K562 (cell line): Measurements from ENCODE around the gene MEST. TPM values are rescaled to one million over a fixed set of nuclear protein-coding genes. Genes with fewer than 3 reads are reported as not detected.

Experiments
- ATAC-seq: fragments of 200-7000 bp; cut with Tn5 transposase; 3 replicates; pipeline ENCODE4 v1.9.1; 2020; ENCODE audit warnings: moderate library complexity
- BruUV-seq: library from RNA; stranded (reverse); fragments of 400-500 nt; replicated peaks from 2 replicates; lab custom pipeline; 2021; lab: Mats Ljungman, UMichigan
- CTCF ChIA-PET: fragments of 300-600 bp; formaldehyde crosslinking; extraction: SDS; loops from one replicate; lab custom pipeline; 2021; ENCODE audit warnings: low intra/inter-chr PET ratio; lab: Yijun Ruan, JAX
- POLR2A ChIA-PET: fragments of 300-600, 350-650 bp; sonication (Branson Sonifier 250); formaldehyde crosslinking; extraction: SDS; loops from one replicate; lab custom pipeline; 2021; ENCODE audit warnings: antibody characterized with exemption, inconsistent platforms; lab: Yijun Ruan, JAX
- DNase-seq, 4 experiments: peaks; one replicate each; pipeline versions ENCODE4 v3.0.0 to v3.0.0-alpha.2; 2011 to 2018; ENCODE audit warnings: low spot score in 3 of 4, mixed read lengths in 3 of 4; ENCODE audit errors: extremely low read depth in 1 of 4
- FAIRE-seq: peaks from 2 replicates; lab custom pipeline; 2011; peaks lifted over from hg19 to GRCh38; lab: Jason Lieb, UNC
- H2AFZ ChIP-seq: 2 replicates; pipeline ENCODE4 v1.6.0; 2011; ENCODE audit warnings: low read depth, low read length, control low read depth, inconsistent platforms
- H3K27ac ChIP-seq: fragments of 200-600 bp; 3 replicates; pipeline ENCODE4 v1.8.0; 2011; ENCODE audit warnings: low read depth, mild to moderate bottlenecking, control low read depth, inconsistent platforms, low read length, moderate library complexity, mixed read lengths; ENCODE audit errors: extremely low read depth
- H3K27me3 ChIP-seq, 2 experiments: fragments of 300-600 bp in 1 of 2; 2 replicates in 1 of 2; 3 replicates in 1 of 2; pipeline versions ENCODE4 v1.6.0 to v1.8.0; 2011; ENCODE audit warnings: inconsistent platforms in 2 of 2, low read length in 2 of 2, mild to moderate bottlenecking in 1 of 2, mixed read lengths in 1 of 2, moderate library complexity in 1 of 2; ENCODE audit not compliant: control insufficient read depth in 2 of 2, insufficient read depth in 2 of 2
- H3K36me3 ChIP-seq: fragments of 300-600 bp; 3 replicates; pipeline ENCODE4 v1.8.0; 2011; ENCODE audit warnings: mild to moderate bottlenecking, low read length, inconsistent platforms; ENCODE audit not compliant: control insufficient read depth, insufficient read depth
- H3K4me1 ChIP-seq, 2 experiments: fragments of 200-600 bp in 1 of 2; replicated peaks in 1 of 2; 2 replicates in 1 of 2; 3 replicates in 1 of 2; pipeline versions ENCODE4 v1.5.1 to v1.8.0; 2011; ENCODE audit warnings: inconsistent platforms in 2 of 2, low read length in 2 of 2, mild to moderate bottlenecking in 1 of 2, mixed read lengths in 1 of 2, moderate library complexity in 1 of 2; ENCODE audit not compliant: control insufficient read depth in 2 of 2, insufficient read depth in 2 of 2
- H3K4me2 ChIP-seq: 2 replicates; pipeline ENCODE4 v1.6.1; 2011; ENCODE audit warnings: low read length, control low read depth, inconsistent platforms, mixed read lengths; ENCODE audit not compliant: insufficient read depth
- H3K4me3 ChIP-seq: fragments of 200-600 bp; sonication (generic), shearing (Covaris generic); 2 replicates; pipeline ENCODE4 v1.5.1; 2016; ENCODE audit warnings: control low read depth, inconsistent platforms
- H3K79me2 ChIP-seq: fragments of 200-600 bp; 3 replicates; pipeline ENCODE4 v1.8.0; 2011; ENCODE audit warnings: low read length, inconsistent platforms; ENCODE audit not compliant: control insufficient read depth, insufficient read depth
- H3K9ac ChIP-seq, 2 experiments: 2 replicates each; pipeline versions ENCODE4 v1.6.0 to v1.6.1; 2011; ENCODE audit warnings: low read depth in 2 of 2, low read length in 2 of 2, control low read depth in 1 of 2, inconsistent platforms in 1 of 2, mild to moderate bottlenecking in 1 of 2, mixed read lengths in 1 of 2; ENCODE audit not compliant: insufficient read depth in 1 of 2
- H3K9me1 ChIP-seq: one replicate; pipeline ENCODE4 v1.6.0; 2011; ENCODE audit warnings: inconsistent platforms, mild to moderate bottlenecking, low read length, moderate library complexity; ENCODE audit not compliant: control insufficient read depth, insufficient read depth
- H3K9me3 ChIP-seq: replicated peaks from 2 replicates; pipeline ENCODE4 v1.5.1; 2011; ENCODE audit warnings: low read depth, low read length, inconsistent platforms; ENCODE audit not compliant: control insufficient read depth, insufficient read depth
- H4K20me1 ChIP-seq: replicated peaks from 2 replicates; pipeline ENCODE4 v1.6.1; 2011; ENCODE audit warnings: low read length, inconsistent platforms, mixed read lengths; ENCODE audit not compliant: control insufficient read depth, insufficient read depth
- ATF2 ChIP-seq: sonication (generic); formaldehyde crosslinking; IDR thresholded peaks from 2 replicates; pipeline ENCODE4 v1.8.1; 2022; ENCODE audit warnings: missing genetic modification reagents
- HMGN3 ChIP-seq: IDR thresholded peaks from 2 replicates; pipeline ENCODE4 v1.6.1; 2011; ENCODE audit warnings: borderline replicate concordance, low read depth, mild to moderate bottlenecking, mixed read lengths, low read length; ENCODE audit not compliant: insufficient read length; ENCODE audit errors: extremely low read depth
- KLF10 ChIP-seq: fragments of 250-450 bp; sonication (Bioruptor Pico); IDR thresholded peaks from 2 replicates; pipeline ENCODE4 v1.6.1; 2021; ENCODE audit warnings: matching md5 sums
- PBX2 ChIP-seq, 2 experiments: IDR thresholded peaks in 1 of 2; conservative IDR thresholded peaks in 1 of 2; 2 replicates each; pipeline ENCODE4 v1.6.1; 2016; ENCODE audit warnings: low read depth in 2 of 2, mild to moderate bottlenecking in 1 of 2, missing compliant biosample characterization in 1 of 2, missing genetic modification characterization in 1 of 2, moderate library complexity in 1 of 2
- ZBTB33 ChIP-seq: sonication (generic); formaldehyde crosslinking; IDR thresholded peaks from 2 replicates; pipeline ENCODE4 v1.8.1; 2023; ENCODE audit warnings: mild to moderate bottlenecking, missing genetic modification reagents
- ZNF561 ChIP-seq: fragments of 450-650 bp; formaldehyde crosslinking; conservative IDR thresholded peaks from 2 replicates; pipeline ENCODE4 v1.4.0; 2020; ENCODE audit warnings: mild to moderate bottlenecking, moderate library complexity
- ZSCAN32 ChIP-seq: fragments of 450-650 bp; formaldehyde crosslinking; IDR thresholded peaks from 2 replicates; pipeline ENCODE4 v1.4.0; 2020; ENCODE audit warnings: mild to moderate bottlenecking, moderate library complexity
- WGBS: fragments of 100-300 bp; shearing (Covaris generic); methylation state at CpG from one replicate; pipeline ENCODE4 v1.1.6; 2016; ENCODE audit warnings: low coverage, mixed read lengths; ENCODE audit not compliant: insufficient coverage; ENCODE audit errors: missing lambda C conversion rate; 5-methylcytosine and 5-hydroxymethylcytosine counted together
- in situ Hi-C: fragments of 300-500 bp; cut with MboI; formaldehyde crosslinking; loops from 4 replicates; pipeline ENCODE4 v1.15.0; 2018; ENCODE audit warnings: inconsistent platforms, mixed read lengths
- intact Hi-C: fragments of 100-400 bp; cut with micrococcal nuclease; formaldehyde crosslinking; loops from 2 replicates; pipeline ENCODE4 v1.14.2; 2022
- polyA plus RNA-seq, 8 experiments: library from polyadenylated mRNA; depleted of rRNA in 4 of 8; stranded (reverse) in 5 of 8; unstranded in 3 of 8; fragments of >200 nt; fragmentation: Nextera tagmentation in 2 of 8; fragmentation: Illumina TruSeq in 1 of 8; extraction: Ambion mirVana in 2 of 8; extraction: Trizol in 1 of 8; gene quantifications; 2 replicates each; pipeline versions ENCODE4 v1.2.1 to v1.2.3, GENCODE V29; 2011 to 2014; ENCODE audit warnings: inconsistent platforms in 1 of 8, missing spikeins in 1 of 8
- total RNA-seq, 7 experiments: library from RNA; depleted of rRNA in 6 of 7; stranded (reverse); fragments of >200 nt in 6 of 7; fragmentation: Illumina TruSeq in 2 of 7; extraction: Trizol in 2 of 7; gene quantifications; 2 replicates each; pipeline versions ENCODE4 v1.2.1 to v1.2.3, GENCODE V29; 2011 to 2021; ENCODE audit warnings: low replicate concordance in 1 of 7

MEST gene
- total and polyA plus RNA-seq, 9 of the 15 experiments (the other 6 are each of a cell fraction or from before 2014, with no cell fraction given): 0.04 to 0.74 (median 0.36) TPM; not detected in 1

GRCh38 chr7:130490311-130490791 is 1.5 kb upstream of the MEST start (continued):
- TF ChIP-seq PBX2 (CRISPR knock-in tag; IDR thresholded peaks at IDR 0.05; ENCODE audit: low read depth) (no peak), PBX2 (tag; conservative IDR thresholded peaks at IDR 0.05; ENCODE audit: low read depth) (no peak)
- TF ChIP-seq, all 486 proteins: peak for 0

GRCh38 chr7:130490888-130491804 is 739 bp upstream of the MEST start:
- Histone ChIP-seq H3K4me2 (no peak overlapping the region), H3K36me3 (no peaks in the 10 kb centered on the region), H3K4me1 (peaks cover 11 to 16% of the 10 kb centered on the region in 2 experiments), H3K9me1 (no peaks in the 10 kb centered on the region), H3K9me3 (peaks cover 8% of the 10 kb centered on the region), H3K27me3 (peaks cover 4 to 31% of the 10 kb centered on the region in 2 experiments; a peak in 4 of 5 replicates), H3K27ac (no peak overlapping the region), H4K20me1 (no peaks in the 10 kb centered on the region), H2AFZ (no peak overlapping the region), H3K9ac (no peak overlapping the region), H3K79me2 (no peaks in the 10 kb centered on the region), H3K4me3 (no peak overlapping the region)
- DNase-seq (no peak), FAIRE-seq (no peak), ATAC-seq (no peak)
- WGBS: 73% methylated on average over 59 of the region's 62 CpGs
- POLR2A ChIA-PET: no interaction called here
- in situ Hi-C loops: no loop called here
- no TSS peak for BruUV-seq
- CTCF ChIA-PET: no interaction called here
- intact Hi-C loops: no loop called here
- TF ChIP-seq PBX2 (CRISPR knock-in tag; IDR thresholded peaks at IDR 0.05; ENCODE audit: low read depth) (no peak), PBX2 (tag; conservative IDR thresholded peaks at IDR 0.05; ENCODE audit: low read depth) (no peak), HMGN3 (peak; percentile 3), ZNF561 (CRISPR knock-in tag) (no peak), KLF10 (CRISPR knock-in tag) (no peak), ZSCAN32 (CRISPR knock-in tag) (no peak), ATF2 (no peak), ZBTB33 (CRISPR knock-in tag) (peak; percentile 96)
